Measurements from ENCODE around the gene TNFSF13B.

Gene TNFSF13B

DNA sequence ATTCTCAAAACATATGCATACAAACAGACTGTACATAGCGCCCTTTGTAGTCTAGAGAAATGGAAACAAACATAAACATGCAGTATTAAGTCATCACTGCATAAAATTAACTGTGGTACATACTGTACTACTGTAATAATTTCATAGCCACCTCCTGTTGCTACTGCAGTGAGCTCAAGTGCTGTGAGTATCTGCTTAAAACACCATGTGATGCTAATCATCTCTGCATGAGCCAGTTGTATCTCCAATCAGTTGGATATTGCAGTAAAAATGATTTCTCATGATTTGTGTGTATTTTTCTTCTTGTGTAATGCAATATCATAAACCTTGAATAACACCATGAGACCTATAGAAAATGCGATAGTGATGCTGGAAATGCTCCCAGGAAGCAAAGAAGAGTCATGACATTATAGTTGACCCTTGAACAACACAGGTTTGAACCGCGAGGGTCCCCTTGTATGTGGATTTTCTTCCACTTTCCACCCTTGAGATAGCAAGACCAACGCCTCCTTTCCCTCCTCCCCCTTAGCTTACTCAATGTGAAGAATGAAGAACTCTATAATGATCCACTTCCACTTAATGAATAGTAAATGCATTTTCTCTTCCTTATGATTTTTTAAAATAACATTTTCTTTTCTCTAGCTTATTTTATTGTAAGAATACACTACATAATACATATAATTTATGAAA is 4.1 kb downstream of the TNFSF13B start:
- no peak for DNase-seq
- Histone ChIP-seq H3K4me3 (ENCODE audit: low read depth, low read length) (no peak overlapping the region), H3K9me3 (ENCODE audit: severe bottlenecking) (no peaks in the 10 kb centered on the region), H3K36me3 (no peaks in the 10 kb centered on the region), H3K27me3 (ENCODE audit: insufficient read depth, low read depth, severe bottlenecking) (peaks cover 17% of the 10 kb centered on the region), H3K27ac (no peak overlapping the region)
- TF ChIP-seq CTCF (IDR thresholded peaks at IDR 0.05; ENCODE audit: low read depth, low read length) = no peak

DNA sequence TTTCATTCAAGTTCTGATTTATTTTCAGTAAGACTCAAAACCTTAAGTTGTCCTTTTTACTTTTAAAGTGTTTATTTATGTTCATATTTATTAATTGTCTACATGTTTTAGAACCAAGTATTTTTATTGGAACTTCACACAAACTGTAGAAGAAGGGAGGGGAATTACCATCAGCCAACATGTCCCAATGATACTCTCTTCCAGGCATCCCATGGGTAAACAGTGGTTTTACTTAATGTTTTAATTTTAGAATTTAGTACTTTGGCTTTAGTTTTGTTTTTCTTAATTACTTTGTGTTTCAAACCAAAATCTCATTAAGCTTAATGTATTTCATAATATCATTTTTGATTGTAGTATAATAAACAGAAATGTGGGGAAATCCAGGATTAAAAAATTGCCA is 5.2 kb downstream of the TNFSF13B start:
- Histone ChIP-seq H3K36me3 (no peaks in the 10 kb centered on the region), H3K27ac (no peak overlapping the region), H3K27me3 (ENCODE audit: insufficient read depth, low read depth, severe bottlenecking) (peaks cover 20% of the 10 kb centered on the region), H3K4me3 (ENCODE audit: low read depth, low read length) (no peak overlapping the region), H3K9me3 (ENCODE audit: severe bottlenecking) (no peaks in the 10 kb centered on the region)
- no peak for TF ChIP-seq CTCF (IDR thresholded peaks at IDR 0.05; ENCODE audit: low read depth, low read length)
- no peak for DNase-seq

- Histone ChIP-seq H3K9me3 (ENCODE audit: severe bottlenecking) (no peaks in the 10 kb centered on the region), H3K27me3 (ENCODE audit: insufficient read depth, low read depth, severe bottlenecking) (peaks cover 24% of the 10 kb centered on the region), H3K27ac (no peak overlapping the region), H3K36me3 (no peaks in the 10 kb centered on the region), H3K4me3 (ENCODE audit: low read depth, low read length) (no peak overlapping the region)
- DNase-seq = no peak
- no peak for TF ChIP-seq CTCF (IDR thresholded peaks at IDR 0.05; ENCODE audit: low read depth, low read length)
Measured at GRCh38 chr13:108276060-108276459, 6.5 kb downstream of the TNFSF13B start.

DNA sequence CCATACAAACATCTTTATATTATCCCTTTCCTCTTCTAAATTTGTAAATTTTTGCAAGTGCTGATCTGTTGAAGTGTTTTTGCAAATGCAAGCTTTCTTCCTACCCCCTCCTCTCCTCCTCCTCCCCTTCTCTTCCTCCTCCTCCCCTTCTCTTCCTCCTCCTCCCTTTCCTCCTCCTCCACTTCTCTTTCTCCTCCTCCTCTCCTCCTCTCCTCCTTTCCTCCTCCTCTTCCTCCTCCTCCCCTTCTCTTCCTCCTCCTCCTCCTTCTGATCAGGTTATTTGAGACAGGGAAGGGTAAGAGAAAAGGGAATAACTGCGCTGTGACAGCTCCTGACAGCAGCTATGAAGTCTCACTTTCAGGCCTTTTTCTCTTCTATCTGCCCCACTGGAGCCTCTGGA is 8.9 kb downstream of the TNFSF13B start:
- no peak overlapping the region for H3K27ac ChIP-seq
- H3K4me3 ChIP-seq (ENCODE audit: low read depth, low read length) = no peak overlapping the region
- no peak for TF ChIP-seq CTCF (IDR thresholded peaks at IDR 0.05; ENCODE audit: low read depth, low read length)
- H3K36me3 ChIP-seq = no peaks in the 10 kb centered on the region
- peaks cover 34% of the 10 kb centered on the region for H3K27me3 ChIP-seq (ENCODE audit: insufficient read depth, low read depth, severe bottlenecking)
- no peak for DNase-seq
- H3K9me3 ChIP-seq (ENCODE audit: severe bottlenecking) = no peaks in the 10 kb centered on the region

DNA sequence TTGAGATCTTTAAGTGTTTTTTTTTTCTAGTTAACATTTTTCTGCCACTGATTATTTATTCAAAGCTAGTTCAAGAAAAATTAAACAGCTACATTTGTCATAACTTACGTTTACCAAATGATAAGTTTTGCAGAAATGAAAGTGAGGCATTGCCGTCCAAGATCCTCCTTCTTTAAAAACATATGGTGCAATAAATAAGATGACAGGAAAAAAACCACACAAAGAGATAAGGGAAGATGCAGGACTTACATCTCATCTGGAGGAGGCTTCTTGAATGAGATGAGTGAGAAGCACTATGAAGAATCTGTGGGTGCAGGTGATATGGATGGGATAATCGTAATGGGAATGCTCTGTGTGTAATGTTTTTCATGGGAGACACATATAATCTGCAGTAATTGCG is 12.4 kb downstream of the TNFSF13B start:
- Histone ChIP-seq H3K36me3 (no peaks in the 10 kb centered on the region), H3K9me3 (ENCODE audit: severe bottlenecking) (no peaks in the 10 kb centered on the region), H3K27me3 (ENCODE audit: insufficient read depth, low read depth, severe bottlenecking) (peaks cover 31% of the 10 kb centered on the region), H3K4me3 (ENCODE audit: low read depth, low read length) (no peak overlapping the region), H3K27ac (no peak overlapping the region)
- no peak for DNase-seq
- no peak for TF ChIP-seq CTCF (IDR thresholded peaks at IDR 0.05; ENCODE audit: low read depth, low read length)

GRCh38 chr13:108283110-108283509 is 13.6 kb downstream of the TNFSF13B start:
- H3K36me3 ChIP-seq = no peaks in the 10 kb centered on the region
- DNase-seq = no peak
- no peak overlapping the region for H3K4me3 ChIP-seq (ENCODE audit: low read depth, low read length)
- TF ChIP-seq CTCF (IDR thresholded peaks at IDR 0.05; ENCODE audit: low read depth, low read length) = no peak
- no peaks in the 10 kb centered on the region for H3K9me3 ChIP-seq (ENCODE audit: severe bottlenecking)
- H3K27me3 ChIP-seq (ENCODE audit: insufficient read depth, low read depth, severe bottlenecking) = peaks cover 20% of the 10 kb centered on the region
- no peak overlapping the region for H3K27ac ChIP-seq
